ENCODE results near the gene SNX18.
"Not testable (repeated sequence)": the region's sequence is repeated elsewhere in the genome, so short reads cannot be mapped to it uniquely, and the experiment has no call there.

The SNX18 gene

DNA sequence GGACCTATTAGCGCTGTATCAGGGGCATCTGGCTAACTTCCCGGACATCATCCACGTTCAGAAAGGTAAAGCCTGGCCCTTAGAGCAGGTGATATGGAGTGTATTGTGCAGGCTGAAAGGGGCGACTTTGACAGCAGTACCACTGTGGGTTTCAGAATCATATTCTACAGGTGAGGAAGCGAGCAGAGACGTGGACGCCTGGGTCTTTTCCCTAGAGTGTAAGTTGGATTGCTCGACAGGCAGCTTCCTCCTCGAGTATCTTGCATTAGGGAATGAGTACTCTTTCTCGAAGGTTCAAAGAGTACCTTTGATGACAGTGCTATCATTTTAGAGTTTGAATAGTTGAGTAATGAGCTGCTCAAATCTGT, 1.9 kb downstream of the SNX18 start:
- DNase-seq = no peak

DNA sequence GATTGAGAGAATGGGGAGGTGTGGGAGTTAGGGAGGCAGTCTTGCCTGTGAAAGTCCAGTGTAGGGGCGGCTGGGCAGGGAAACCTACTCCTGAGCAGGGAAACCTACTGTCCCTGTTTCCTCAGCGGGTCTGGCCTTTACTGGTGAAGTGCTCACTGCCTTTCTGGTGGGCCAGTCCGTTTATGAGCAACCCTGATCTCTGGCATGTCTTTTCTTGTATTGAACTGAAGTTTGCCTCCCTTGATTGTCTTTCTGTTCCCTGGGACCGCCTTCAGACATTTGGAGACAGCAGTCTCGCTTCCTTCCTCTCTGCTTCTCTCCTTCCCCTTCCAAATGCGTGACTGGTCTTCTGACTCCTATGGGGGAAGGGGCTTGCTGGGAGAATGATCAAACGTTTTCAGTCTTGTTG, 2.9 kb downstream of the SNX18 start:
- DNase-seq = peak; percentile 57 to 75

DNA sequence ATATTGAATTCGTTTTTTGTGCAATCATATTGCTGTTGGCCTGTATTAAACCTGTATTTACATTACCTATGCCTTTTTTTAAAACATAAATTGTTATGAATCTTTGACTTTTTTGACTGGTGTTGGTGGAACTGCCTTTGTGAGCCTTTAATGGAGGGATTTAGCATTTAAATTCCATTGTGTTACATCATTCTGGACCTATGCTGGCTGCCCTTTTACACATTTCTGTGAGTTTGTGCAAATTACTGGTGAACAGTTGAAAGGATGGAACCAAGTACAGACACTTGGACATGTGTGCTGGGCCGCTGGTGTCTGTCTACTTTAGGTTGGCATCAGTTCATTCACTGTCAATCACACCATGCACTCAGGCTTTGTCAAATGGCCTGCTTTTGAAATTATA, 3.4 kb downstream of the SNX18 start:
- no peak for DNase-seq

DNA sequence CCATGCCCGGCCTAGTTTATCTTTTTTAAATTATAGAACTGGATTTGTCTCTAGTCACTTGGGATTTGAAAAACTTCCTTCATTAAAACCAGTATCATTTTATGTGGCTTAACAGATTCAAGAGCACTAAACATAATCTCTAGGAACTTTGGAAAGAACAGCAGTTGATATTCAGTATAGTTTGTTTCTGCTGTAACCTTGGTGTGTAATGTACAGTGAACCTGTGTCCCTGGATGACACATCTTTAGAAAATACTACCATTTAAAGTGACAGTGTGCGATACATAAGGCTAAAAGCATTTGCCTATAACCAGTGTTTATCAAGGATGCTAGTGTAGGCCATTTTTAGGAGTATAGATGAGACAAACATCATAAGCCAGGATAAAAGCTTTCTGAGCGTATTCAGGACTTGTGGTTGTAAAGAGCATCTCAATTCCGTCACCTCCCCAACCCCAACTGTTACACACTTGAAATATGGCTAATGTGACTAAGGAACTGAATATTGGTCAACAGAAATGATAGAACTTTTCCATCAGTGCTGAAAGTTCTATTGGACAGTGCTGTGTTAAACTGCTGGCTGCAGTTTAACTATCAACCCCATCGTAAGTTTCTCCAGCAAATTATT, 4.4 kb downstream of the SNX18 start:
- no peak for DNase-seq

DNA sequence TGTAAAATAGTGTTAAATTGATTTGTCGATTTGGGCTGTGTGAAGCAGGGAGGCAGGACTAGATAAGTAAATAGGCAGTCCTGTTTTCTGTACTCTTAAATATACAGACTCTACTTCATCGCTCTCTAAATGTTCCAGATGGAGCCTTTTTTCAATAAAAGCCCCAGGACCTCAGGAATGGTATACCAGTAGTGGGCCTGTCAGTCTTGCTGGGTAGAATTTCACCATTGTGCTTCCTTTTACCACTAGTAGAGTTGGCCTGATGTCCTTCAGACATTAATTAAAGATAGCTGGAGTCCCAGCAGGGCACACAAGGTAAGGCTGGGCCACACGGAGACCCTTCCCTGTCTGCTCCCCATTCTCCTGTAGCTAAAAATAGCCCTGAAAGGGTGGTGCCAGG, 6.0 kb downstream of the SNX18 start:
- no peak for DNase-seq

DNA sequence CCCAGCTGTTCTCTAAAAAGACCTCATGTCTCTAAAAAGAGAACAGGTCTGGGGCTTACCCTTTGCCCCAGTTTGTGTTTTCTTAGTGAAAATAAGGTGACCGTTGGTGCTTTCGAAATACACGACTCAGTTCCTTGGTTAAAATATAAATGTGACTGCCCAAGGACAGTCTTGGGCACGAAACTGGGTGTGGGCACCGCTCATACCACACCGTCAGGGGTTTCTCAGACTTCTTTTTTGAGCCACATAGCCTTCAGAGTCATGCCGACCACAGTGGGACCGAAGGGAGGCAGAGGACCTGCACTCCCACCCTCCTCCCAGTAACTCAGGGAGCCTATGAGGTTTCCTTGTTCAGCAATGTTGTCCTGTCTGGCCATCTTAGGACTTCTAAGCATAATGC, 6.5 kb downstream of the SNX18 start:
- no peak for DNase-seq

DNA sequence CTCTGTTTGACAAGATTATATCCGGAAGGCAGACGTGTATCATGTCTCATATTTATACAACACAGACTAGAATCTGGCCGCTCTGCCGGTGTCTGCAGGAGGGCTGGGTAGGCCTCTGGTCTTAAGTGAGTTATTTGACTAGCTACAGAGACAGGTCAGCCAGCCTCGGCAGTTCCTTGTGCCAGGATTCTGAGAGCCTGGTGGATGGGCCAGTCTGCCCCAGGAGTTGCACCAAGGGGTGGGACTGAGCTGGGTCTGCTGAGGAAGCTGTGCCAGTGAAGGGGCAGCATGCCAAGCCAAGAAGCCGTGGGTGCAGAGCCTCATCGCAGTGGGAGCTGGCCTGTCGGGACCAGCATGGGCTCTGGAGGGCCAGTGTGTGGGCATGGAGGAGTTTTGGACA, 7.1 kb downstream of the SNX18 start:
- peak in 1 of 2 donors; percentile 9 for DNase-seq

DNA sequence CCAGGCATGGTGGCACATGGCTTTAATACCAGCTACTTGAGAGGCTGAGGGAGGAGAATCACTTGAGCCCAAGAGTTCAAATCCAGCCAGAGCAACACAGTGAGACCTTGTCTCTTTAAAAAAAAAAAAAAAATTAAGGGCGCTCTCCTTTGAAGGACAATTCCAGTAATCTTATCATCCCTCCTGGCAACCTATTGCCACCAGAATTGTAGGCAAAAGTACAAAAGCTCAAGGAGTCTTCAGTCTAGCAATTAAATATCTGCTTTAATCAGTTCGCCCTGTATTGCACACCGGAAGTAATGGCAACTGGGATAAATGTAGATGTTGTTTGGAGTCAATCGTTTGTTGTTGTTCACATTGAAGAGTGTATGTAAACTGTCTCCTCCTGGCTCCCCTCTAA, 7.7 kb downstream of the SNX18 start:
- DNase-seq = no peak

DNA sequence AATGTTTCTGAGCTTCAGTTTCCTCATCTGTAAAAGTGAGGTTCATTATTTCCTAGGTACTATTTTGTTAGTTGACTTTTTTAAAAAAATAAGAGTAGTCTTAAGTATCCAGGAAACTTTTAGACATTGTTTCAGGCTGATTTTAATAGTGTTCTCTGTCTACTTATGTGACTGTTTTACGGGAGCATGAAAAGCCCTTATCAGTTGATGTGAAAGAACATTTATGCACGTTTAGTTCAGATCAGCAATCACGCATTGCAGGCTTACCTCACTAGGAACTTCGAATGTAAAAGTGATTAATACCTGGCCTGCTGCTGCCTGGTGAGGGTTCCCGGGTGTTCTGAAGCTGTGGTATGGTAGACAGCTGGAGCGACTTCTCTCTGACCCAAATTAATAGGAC, 8.1 kb downstream of the SNX18 start:
- no peak for DNase-seq

DNA sequence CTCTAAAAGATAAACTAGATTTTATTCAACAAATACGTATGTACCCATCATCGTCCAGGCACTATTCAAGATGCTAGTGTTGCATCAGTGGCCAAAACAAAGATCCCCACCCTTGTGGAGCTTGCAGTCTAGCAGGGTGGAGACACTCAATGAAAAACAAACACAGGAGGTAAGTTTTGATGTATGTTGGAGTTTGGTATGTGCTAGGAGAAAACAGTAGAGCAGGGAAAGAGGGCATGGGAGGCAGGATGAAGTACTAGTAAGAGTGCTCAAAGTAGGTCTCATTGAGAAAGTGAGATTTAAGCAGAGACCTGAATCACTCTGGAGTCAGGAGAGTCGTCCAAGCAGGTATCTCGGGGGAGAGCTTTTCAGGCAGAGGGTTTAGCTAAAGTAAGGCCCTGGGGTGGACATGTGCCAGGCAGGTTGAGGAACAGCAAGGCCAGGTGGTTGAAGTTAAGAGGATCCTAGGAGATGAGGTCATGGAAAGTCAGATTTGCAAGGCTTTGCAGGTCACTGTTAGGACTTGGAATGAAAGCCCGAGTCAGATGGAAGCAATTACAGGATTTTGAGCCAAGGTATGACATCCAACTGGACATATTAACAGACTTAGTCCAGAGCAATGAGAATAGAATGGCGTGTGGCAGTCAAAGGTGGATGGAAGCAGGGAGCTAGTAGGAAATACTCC, 9.2 kb downstream of the SNX18 start:
- no peak for DNase-seq

DNA sequence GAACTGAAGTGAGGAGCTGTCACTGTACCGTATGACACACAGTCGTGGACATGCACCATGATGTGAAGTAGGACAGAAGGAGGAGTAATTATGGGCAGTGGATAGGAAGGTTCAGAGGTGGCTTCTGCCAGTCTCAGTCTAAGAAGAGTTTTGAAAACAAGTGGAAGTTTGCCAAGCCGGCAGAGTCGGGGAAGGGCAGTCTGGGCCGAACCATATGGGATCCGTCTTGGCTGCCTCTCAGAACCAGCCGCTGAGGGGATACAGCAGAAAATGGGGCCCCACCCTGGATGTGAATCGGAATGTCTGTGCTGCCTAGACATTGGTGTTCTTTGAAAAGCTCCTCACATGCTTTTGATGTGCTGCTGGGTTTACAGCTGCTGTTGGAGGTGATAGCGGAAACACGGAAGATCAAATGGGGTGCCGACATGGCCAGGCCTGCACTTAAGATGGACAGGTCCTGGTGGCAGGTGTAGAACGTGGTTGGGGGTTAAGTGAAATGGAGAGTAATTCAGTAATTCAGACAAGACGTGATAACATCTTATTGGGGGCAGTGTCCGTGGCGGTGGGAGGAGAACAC, 11.2 kb downstream of the SNX18 start:
- no peak for DNase-seq

DNA sequence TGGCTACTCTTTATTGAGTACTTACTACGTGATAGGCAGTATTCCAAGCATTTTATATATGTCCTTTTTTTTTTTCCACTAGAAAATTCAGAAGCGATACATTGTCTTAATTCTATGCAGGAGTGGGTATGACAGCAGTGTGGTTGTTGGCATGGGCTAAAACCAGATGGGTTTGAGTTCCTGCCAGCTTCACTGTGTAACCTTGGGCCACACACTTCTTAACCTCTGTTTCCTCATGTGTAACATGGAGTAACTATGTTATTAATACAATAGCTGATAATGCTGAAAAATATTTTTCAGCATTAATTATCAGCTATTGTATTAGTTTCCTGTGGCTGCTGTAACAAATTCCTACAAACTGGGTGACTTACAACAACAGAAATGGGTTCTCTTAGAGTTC, 12.0 kb downstream of the SNX18 start:
- no peak for DNase-seq

DNA sequence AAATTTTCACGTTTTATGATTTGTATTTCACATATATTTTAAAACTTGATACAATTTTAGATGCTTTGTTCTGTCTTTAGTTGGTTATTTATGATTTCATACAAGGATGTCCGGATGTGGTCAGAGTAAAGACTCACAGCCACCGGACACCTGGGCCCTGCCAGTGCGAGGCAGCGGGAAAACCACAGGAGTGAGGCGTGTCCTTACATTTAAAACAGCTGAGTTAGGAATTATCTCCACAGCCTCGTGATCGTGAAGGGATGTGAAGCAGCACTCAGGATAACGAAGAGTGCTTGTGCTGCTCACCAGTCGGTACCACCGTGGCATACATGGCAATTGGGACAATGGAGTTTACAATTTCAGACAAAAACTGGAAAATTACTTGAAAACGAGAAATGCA, 14.0 kb downstream of the SNX18 start:
- no peak for DNase-seq

DNA sequence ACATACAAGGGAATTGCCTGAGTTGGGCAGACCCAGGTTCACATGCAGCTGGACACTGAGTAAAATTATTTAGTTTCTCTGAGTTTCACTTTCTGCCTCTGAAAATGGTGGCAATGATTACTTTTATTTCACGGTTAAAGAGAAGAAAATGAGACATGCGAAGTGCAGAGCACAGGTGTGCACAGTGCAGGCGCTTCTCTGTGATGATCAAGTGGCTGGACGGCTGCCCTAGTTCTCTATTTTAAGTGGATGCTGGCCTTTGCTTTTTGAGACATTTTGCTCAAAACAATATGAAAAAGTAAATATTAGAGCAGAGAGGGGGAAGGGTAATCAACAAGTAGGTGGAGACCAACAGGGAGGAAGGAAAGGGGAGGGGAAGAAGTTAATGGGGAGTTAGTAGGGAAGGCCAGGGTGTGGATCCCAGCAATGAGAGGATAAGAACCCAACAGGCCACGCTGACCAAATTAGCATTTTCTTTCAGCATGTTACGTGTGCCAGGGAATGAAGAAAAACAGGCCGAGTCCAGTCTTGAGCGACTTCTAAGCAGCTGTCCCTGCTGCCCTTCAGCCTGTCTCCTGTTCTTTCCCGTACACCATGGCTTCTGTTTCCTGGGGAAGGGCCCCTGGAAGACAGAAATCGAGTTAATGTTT, 16.1 kb downstream of the SNX18 start:
- DNase-seq = no peak

DNA sequence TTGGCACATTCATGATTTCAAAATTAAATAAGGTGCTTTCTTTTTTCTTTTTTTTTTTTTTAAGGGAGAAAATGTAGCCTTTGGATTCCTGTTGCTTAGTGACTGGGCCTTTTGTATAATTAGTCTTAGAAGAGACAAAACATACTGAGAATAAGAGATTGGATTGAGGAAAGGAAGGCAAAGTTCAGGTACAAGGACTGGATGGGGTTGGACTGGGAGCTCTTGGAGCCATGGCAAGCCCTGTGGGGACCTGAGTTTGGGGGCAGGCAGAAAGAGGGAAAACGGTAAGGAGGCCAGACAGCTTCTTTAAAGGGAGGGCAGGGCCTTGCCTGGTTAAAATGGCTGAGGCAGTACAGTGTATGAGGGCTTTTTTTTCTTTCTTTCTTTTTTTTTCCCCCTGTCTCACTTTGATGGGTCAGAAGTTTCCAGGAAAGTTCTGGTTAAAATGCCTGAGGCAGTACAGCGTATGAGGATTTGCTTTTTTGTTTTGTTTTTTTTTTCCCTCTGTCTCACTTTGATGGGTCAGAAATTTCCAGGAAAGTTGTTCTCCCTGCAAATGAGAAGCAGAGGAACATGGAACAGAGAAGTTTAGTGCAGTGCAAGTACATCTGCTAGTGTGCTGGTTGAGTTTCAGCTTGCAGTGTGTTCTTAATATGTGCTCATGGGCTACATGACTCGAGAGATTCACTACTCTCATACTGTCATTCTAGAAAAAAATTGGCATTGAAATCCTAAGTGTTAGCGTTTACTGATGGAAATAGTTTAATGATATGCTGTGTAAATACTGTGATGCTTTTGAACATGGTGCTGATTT, 16.8 kb downstream of the SNX18 start:
- no peak for DNase-seq

DNA sequence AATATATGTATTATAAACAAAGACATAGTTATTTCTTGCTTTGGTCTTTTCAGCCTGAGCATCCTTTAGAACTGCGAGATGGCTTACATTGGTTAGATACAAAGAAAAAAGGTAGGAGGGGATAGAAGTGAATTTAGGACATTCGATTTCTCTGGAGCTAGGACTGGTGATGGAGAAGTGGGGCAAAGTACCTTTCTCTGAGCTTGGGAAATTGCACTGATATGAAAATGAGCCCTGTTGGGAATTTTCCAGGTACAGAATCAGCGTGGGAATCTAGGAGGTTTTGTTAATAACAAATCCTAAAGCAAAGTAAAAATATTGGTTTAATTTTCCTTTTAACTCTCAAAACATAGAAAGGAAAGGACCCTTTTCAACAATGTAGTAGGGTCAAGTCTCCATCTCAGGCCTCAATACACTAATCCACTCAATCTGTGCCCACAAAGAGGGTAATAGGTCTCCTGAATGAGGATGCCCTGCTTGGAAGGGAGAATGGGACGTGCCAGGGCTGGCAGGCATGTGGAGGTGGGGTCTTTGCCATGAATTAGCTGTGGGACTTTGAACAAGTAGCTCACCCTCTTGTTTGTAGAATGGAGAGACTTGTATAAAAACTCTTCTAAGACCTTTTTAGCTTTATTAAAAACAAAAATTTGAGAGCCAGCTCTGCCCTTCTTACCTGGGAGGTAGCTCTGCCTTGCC, 17.7 kb downstream of the SNX18 start:
- no peak for DNase-seq

DNA sequence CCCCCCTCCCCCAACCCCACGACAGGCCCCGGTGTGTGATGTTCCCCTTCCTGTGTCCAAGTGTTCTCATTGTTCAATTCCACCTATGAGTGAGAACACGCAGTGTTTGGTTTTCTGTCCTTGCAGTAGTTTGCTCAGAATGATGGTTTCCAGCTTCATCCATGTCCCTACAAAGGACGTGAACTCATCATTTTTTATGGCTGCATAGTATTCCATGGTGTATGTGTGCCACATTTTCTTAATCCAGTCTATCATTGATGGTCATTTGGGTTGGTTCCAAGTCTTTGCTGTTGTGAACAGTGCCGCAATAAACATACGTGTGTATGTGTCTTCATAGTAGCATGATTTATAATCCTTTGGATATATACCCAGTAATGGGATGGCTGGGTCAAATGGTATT, 18.8 kb downstream of the SNX18 start:
- DNase-seq = not testable (repeated sequence)

DNA sequence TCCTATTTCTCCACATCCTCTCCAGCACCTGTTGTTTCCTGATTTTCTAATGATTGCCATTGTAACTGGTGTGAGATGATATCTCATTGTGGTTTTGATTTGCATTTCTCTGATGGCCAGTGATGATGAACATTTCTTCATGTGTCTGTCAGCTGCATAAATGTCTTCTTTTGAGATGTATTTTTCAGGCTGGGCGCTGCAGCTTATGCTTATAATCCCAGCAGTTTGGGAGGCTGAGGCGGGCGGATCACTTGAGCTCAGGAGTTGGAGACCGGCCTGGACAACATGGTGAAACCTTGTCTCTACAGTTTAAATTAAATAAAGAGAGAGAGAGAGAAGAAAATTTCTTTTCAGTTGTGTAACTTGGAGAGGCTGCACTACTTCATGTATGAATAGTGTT, 19.3 kb downstream of the SNX18 start:
- not testable (repeated sequence) for DNase-seq

DNA sequence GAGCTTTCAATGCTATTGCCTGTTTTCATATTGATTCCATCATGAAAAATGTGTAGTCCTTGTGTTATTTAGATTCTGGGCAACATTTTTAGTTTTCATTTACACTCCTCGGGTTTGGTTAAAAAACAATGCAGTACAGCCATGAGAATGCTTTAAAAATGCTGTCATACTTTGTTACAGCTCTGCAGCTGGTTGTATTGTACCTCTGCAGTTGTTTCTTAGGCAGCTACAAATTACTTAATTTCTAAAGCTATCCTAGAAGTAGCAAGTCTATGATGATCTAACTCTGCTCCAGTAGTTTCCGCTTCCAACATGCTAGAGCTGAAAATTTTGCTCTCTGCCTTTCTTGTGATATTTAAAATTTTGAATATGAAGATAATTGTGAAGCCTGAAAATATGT, 20.2 kb downstream of the SNX18 start:
- DNase-seq = no peak

DNA sequence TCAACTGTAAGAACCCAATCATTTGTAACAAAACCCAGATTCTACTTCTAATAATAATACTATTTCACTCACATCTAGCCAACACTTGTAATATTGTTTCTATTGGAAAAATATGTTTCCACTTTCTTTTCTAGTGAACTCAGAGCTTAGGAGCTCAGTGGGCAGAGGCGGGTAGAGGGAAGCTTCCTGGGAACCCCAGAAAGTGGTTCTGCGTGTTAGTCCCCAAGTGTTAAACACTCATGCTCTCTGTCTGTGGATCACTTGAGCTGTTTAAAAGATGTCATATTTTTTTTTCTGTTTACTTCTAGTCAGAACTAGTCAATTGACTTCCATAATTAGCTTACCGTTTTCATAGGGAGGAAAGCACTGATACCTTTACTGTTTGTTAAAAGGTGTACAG, 20.6 kb downstream of the SNX18 start:
- no peak for DNase-seq

DNA sequence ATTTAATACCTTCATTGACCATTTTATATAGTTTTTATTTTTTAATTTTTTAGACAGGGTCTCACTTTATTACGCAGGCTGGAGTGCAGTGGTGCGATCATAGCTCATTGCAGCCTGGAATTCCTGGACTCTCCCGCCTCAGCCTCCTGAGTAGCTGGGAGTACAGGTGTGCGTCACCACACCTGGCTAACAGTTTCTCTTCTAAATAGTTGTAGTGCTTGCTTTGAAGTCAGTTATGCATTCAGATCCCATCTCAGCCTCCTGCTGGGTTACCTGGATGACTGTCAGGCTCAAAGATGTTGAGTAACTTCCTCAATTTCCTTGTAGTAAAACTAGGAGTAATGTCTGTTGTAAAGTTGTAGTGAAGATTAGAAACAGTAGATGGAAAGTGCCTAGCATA, 21.4 kb downstream of the SNX18 start:
- DNase-seq = no peak

DNA sequence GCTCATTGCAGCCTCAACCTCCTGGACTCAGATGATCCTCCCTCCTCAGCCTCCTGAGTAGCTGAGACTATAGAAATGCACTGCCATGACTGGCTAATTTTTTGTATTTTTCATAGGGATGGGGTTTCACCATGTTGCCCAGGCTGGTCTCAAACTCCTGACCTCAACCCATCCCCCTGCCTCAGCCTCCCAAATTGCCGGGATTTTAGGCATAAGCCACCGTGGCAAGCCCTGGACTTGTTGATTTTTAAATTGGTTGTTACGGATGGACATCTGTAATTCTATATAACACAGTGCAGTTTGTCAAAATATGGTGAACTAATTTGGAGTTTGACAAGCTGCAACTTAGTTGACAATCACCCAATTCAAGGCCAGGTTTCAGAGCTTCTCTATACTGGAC, 22.7 kb downstream of the SNX18 start:
- DNase-seq = no peak

Data from inflammatory macrophage treated with lipopolysaccharide for 1 hour (primary cell).